HPDE6-E6E7 (cell line): ENCODE measurements around the gene LIPE.

ENCODE experiments used
- DNase-seq: peaks from one replicate; pipeline ENCODE4 v3.0.0; 2011; ENCODE audit warnings: missing footprints; ENCODE audit errors: extremely low spot score

LIPE gene

GRCh38 chr19:42411581-42412178 lies 15.5 kb downstream of the LIPE start:
- DNase-seq = no peak

DNA sequence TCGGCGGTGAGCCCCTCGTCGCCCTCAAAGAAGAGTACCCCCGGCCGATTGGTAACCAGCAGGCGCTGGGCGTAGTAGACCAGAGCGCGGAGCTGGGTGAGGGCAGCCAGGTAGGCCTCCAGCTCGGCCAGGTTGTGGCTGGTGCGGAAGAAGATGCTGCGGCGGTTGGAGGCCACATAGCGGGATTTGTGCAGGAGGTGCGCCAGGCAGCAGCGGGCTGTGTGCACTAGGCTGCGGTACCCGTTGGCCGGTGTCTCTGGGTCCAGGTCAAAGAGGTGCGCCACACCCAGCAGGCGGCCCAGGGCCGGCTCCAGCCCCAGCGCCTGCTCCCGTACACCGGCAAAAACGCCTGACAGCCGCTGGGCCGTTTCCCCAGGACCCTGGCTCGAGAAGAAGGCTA lies 16.8 kb downstream of the LIPE start:
- no peak for DNase-seq

DNA sequence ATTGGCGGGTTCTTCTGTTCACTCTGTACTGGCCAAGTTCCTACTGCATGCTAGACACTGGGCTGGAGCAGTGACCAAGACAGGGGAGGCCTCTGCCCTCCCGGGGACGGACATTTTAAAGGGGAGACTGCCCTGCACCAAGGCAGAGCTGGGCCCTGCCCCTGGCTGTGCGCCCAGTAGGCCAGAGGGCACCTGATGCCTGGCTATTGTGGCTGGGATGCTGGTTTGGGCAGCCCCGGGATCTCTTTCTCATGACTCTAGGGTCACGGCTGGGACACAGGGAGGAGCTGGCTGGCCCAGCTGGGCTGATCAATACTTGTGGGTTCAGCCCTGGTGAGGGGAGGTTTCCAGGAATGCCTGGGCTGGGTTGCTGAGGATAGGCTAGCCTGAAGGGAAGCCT lies 17.7 kb downstream of the LIPE start:
- DNase-seq = no peak

GRCh38 chr19:42407816-42408175 lies 19.4 kb downstream of the LIPE start:
- DNase-seq = no peak

GRCh38 chr19:42407085-42407815 lies 19.9 kb downstream of the LIPE start:
- DNase-seq = no peak

- no peak for DNase-seq
These were observed 21.1 kb downstream of the LIPE start for GRCh38 chr19:42406111-42406510.

- no peak for DNase-seq
These were observed 23.6 kb downstream of the LIPE start for GRCh38 chr19:42403586-42403985.

GRCh38 chr19:42402376-42403116 lies 24.6 kb downstream of the LIPE start:
- no peak for DNase-seq

GRCh38 chr19:42401365-42402303 lies 25.6 kb downstream of the LIPE start:
- DNase-seq = peak; percentile 69

DNA sequence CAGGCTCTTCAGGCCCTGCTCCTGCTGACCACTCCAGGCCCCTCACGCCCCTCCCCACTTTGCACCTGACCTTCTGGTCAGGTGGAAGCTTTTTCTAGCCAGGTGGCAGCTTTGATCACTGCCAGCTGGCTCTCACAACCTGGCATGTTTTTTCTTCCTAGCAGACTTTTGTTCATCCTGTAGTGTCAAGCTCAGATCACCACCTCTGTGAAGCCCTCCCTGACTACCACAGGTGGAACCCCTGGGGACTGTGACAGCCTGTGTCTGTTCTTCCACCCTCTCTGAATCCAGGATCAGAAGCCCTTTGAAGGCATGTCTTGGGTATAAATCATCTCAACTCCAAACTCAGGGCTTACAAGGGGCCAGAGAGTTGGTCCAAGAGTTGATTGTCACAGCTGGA lies 26.8 kb downstream of the LIPE start:
- DNase-seq = no peak

- no peak for DNase-seq
These were observed 29.7 kb downstream of the LIPE start for GRCh38 chr19:42397263-42398166.

GRCh38 chr19:42396381-42397262 lies 30.6 kb downstream of the LIPE start:
- DNase-seq = peak; percentile 100

GRCh38 chr19:42394751-42395150 lies 32.4 kb downstream of the LIPE start:
- no peak for DNase-seq

DNA sequence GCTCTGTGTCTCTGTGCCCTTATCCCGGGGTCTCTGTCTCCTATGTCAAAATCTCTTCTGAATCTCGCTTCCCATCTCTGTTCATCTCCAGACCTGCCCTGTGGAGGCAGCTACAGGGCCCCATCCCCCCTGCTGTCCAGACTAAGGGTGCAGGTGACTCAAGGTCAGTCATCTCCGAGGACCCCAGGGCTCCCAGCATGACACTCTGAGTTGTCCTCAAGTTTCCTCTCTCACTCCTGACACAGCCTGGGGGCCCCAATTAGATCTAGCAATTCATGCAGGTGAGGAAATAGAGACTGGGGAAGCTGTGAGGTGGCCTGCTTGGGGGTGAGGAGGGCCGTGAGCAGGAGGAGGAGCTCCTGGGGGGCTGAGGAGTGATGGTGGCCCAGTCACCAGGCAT lies 35.0 kb downstream of the LIPE start:
- DNase-seq = no peak

DNA sequence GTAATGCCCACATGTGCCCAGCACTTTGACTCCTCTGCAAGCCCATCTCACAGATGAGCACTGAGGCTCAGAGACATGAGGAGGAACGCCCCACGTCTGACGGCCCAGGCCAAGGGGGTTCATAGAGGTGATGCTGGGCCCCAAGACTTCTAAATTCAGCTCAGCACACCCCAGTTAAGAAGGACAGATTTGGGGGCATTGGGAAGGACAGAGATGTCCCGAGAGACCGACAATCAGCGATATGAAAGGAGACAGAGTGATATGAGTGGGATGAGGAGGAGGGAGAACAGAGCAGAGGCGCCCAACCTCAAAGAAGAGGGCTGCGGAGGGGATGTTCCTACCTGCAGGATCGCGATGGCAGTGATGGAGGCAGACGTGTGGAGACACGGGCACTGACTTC lies 37.3 kb downstream of the LIPE start, which contains the start of gene CNFN:
Gene CNFN (minus strand): TSS at position 399 of the 400 bp plus-strand sequence. CDS start 1,260 bp downstream, outside the sequence.
- no peak for DNase-seq

- no peak for DNase-seq
These were observed 38.2 kb downstream of the LIPE start for GRCh38 chr19:42388851-42389489.

- DNase-seq = peak; percentile 81
These were observed 40.0 kb downstream of the LIPE start for GRCh38 chr19:42386974-42387707.

DNA sequence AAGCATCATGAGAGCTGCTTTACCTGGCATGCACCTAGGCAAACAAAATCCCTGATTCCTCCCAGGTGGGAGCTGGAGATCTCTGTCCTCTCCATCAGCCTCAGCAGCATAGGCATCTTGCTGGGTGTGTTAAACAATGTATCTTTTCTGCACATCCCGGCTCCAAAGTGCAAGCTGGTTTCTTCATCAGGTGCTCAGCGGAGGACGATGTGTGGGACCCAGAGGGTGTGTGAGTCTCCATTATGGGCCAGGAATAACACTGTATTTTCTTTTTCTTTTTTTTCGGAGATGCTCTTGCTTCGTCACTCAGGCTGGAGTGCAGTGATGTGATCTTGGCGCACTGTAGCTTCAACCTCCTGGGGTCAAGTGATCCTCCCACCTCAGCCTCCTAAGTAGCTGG lies 47.0 kb downstream of the LIPE start:
- no peak for DNase-seq
